RKO (cell line): ENCODE results near the gene GUK1.

Experiments
- DNase-seq: peaks from one replicate; pipeline ENCODE4 v3.0.0-alpha.2; 2016; ENCODE audit warnings: low spot score

GUK1 gene

GRCh38 chr1:228163007-228163753 is 23.1 kb downstream of the GUK1 start:
- no peak for DNase-seq

- DNase-seq, result no peak
Observed at GRCh38 chr1:228163776-228164519, 23.9 kb downstream of the GUK1 start.

GRCh38 chr1:228164561-228165371 is 24.7 kb downstream of the GUK1 start:
- no peak for DNase-seq

- DNase-seq, result peak; percentile 98
Observed at GRCh38 chr1:228165372-228166169, 25.5 kb downstream of the GUK1 start, which contains the start of gene IBA57. TSS of gene IBA57 (plus strand) at chr1:228165804. CDS start at chr1:228165817, 13 bp downstream.

GRCh38 chr1:228166170-228166936 is 26.3 kb downstream of the GUK1 start:
- DNase-seq, result peak; percentile 87

- DNase-seq, result no peak
Observed at GRCh38 chr1:228168563-228169270, 28.6 kb downstream of the GUK1 start.

- no peak for DNase-seq
Observed at GRCh38 chr1:228169345-228169744, 29.3 kb downstream of the GUK1 start.

GRCh38 chr1:228170666-228171065 is 30.6 kb downstream of the GUK1 start:
- DNase-seq, result no peak

- no peak for DNase-seq
Observed at GRCh38 chr1:228171221-228171891, 31.3 kb downstream of the GUK1 start.

GRCh38 chr1:228172591-228173527 is 32.8 kb downstream of the GUK1 start:
- no peak for DNase-seq

GRCh38 chr1:228173528-228174481 is 33.7 kb downstream of the GUK1 start:
- peak; percentile 41 for DNase-seq

GRCh38 chr1:228174482-228175315 is 34.6 kb downstream of the GUK1 start:
- DNase-seq, result peak; percentile 61

GRCh38 chr1:228175316-228176023 is 35.4 kb downstream of the GUK1 start:
- no peak for DNase-seq

- no peak for DNase-seq
Observed at GRCh38 chr1:228176024-228176395, 35.9 kb downstream of the GUK1 start.

GRCh38 chr1:228176461-228177182 is 36.5 kb downstream of the GUK1 start:
- DNase-seq, result no peak
